Neural cell (in vitro differentiated cells): ENCODE measurements around the gene RRN3. TPM values are rescaled to one million over a fixed set of nuclear protein-coding genes. Genes with fewer than 3 reads are reported as not detected.

ENCODE experiments used
- H2AFZ ChIP-seq: fragments of 200-600, 300-800 bp; sonication (generic), shearing (Covaris generic); 2 replicates; pipeline ENCODE4 v1.6.0; 2014; ENCODE audit warnings: low read depth, mild to moderate bottlenecking, antibody characterized with exemption, low read length, moderate library complexity
- H3F3A ChIP-seq: fragments of 200-600 bp; shearing (Covaris generic); 2 replicates; pipeline ENCODE4 v1.6.1; 2016; ENCODE audit warnings: mild to moderate bottlenecking, moderate library complexity, mixed read lengths, antibody characterized with exemption, low read length; ENCODE audit not compliant: insufficient read depth, poor library complexity, severe bottlenecking
- H3K27ac ChIP-seq: fragments of 200-600, 300-800 bp; sonication (generic), shearing (Covaris generic); 2 replicates; pipeline ENCODE4 v1.5.1; 2014; ENCODE audit warnings: mild to moderate bottlenecking, low read length, moderate library complexity
- H3K27me3 ChIP-seq: fragments of 300-800, 200-600 bp; sonication (generic), shearing (Covaris generic); 2 replicates; pipeline ENCODE4 v1.6.0; 2014; ENCODE audit warnings: mild to moderate bottlenecking, low read depth, low read length, moderate library complexity; ENCODE audit not compliant: insufficient read depth
- H3K36me3 ChIP-seq: fragments of 300-800, 200-600 bp; sonication (generic), shearing (Covaris generic); 2 replicates; pipeline ENCODE4 v1.5.1; 2014; ENCODE audit warnings: mild to moderate bottlenecking, antibody characterized with exemption, low read length, moderate library complexity; ENCODE audit not compliant: insufficient read depth
- H3K4me2 ChIP-seq: fragments of 300-800, 200-600 bp; sonication (generic), shearing (Covaris generic); 2 replicates; pipeline ENCODE4 v1.6.0; 2014; ENCODE audit warnings: mild to moderate bottlenecking, low read length
- H3K4me3 ChIP-seq: fragments of 300-800, 200-600 bp; sonication (generic), shearing (Covaris generic); 2 replicates; pipeline ENCODE4 v1.5.1; 2014; ENCODE audit warnings: mild to moderate bottlenecking, low read length, moderate library complexity
- H3K79me2 ChIP-seq: fragments of 200-600 bp; shearing (Covaris generic); replicated peaks from 2 replicates; pipeline ENCODE4 v1.6.0; 2014; ENCODE audit warnings: mild to moderate bottlenecking, low read length, moderate library complexity; ENCODE audit not compliant: insufficient read depth
- H3K9ac ChIP-seq: fragments of 300-800, 200-600 bp; sonication (generic), shearing (Covaris generic); 2 replicates; pipeline ENCODE4 v1.6.1; 2016; ENCODE audit warnings: mild to moderate bottlenecking, low read length, mixed read lengths
- H3K9me2 ChIP-seq: fragments of 200-600 bp; shearing (Covaris generic); 2 replicates; pipeline ENCODE4 v1.6.1; 2016; ENCODE audit warnings: mild to moderate bottlenecking, low read length, mixed read lengths; ENCODE audit not compliant: insufficient read depth
- H3K9me3 ChIP-seq: fragments of 200-600, 300-800 bp; sonication (generic), shearing (Covaris generic); 2 replicates; pipeline ENCODE4 v1.6.1; 2016; ENCODE audit warnings: mild to moderate bottlenecking, mixed run types, low read length, moderate library complexity, mixed read lengths
- H4K20me1 ChIP-seq: fragments of 200-600 bp; shearing (Covaris generic); 2 replicates; pipeline ENCODE4 v1.6.1; 2016; ENCODE audit warnings: mild to moderate bottlenecking, mixed run types; ENCODE audit not compliant: insufficient read depth
- CTCF ChIP-seq: fragments of 450-650 bp; IDR thresholded peaks from 2 replicates; pipeline ENCODE4 v1.5.1; 2014; ENCODE audit warnings: antibody characterized with exemption, mild to moderate bottlenecking, moderate library complexity; ENCODE audit not compliant: poor library complexity, severe bottlenecking
- EP300 ChIP-seq: fragments of 450-650 bp; conservative IDR thresholded peaks from 2 replicates; pipeline ENCODE4 v1.6.1; 2014; ENCODE audit warnings: antibody characterized with exemption, mild to moderate bottlenecking, moderate library complexity; ENCODE audit not compliant: poor library complexity, severe bottlenecking
- EZH2 ChIP-seq: fragments of 200-600, 300-800 bp; shearing (Covaris generic), sonication (generic); IDR thresholded peaks from 2 replicates; pipeline ENCODE4 v1.6.1; 2014; ENCODE audit warnings: antibody characterized with exemption, low read length, borderline replicate concordance, mild to moderate bottlenecking; ENCODE audit not compliant: insufficient read depth, poor library complexity, severe bottlenecking
- MXI1 ChIP-seq: fragments of 450-650 bp; conservative IDR thresholded peaks from 2 replicates; pipeline ENCODE4 v1.6.1; 2014; ENCODE audit warnings: antibody characterized with exemption, mild to moderate bottlenecking; ENCODE audit not compliant: poor library complexity, severe bottlenecking
- POLR2AphosphoS5 ChIP-seq: IDR thresholded peaks from 2 replicates; pipeline ENCODE4 v1.6.1; 2012
- RAD21 ChIP-seq: fragments of 450-650 bp; conservative IDR thresholded peaks from 2 replicates; pipeline ENCODE4 v1.6.1; 2014; ENCODE audit warnings: antibody characterized with exemption, mild to moderate bottlenecking, moderate library complexity
- REST ChIP-seq: IDR thresholded peaks from 2 replicates; pipeline ENCODE4 v1.6.1; 2012; ENCODE audit warnings: borderline replicate concordance
- SMC3 ChIP-seq: fragments of 450-650 bp; conservative IDR thresholded peaks from 2 replicates; pipeline ENCODE4 v1.6.1; 2014; ENCODE audit warnings: antibody characterized with exemption, mild to moderate bottlenecking, moderate library complexity; ENCODE audit not compliant: poor library complexity
- TAF1 ChIP-seq: IDR thresholded peaks from 2 replicates; pipeline ENCODE4 v1.6.1; 2012; ENCODE audit warnings: low read depth
- polyA plus RNA-seq: library from polyadenylated mRNA; depleted of rRNA; stranded (reverse); fragments of >200 nt; gene quantifications from 2 replicates; pipeline ENCODE4 v1.2.3, GENCODE V29; 2014

RRN3 gene
- polyA plus RNA-seq, 1 donor from 2014 or later: 95.4 TPM

- Histone ChIP-seq H3K4me3 (no peak overlapping the region), H2AFZ (no peak overlapping the region), H3K79me2 (no peaks in the 10 kb centered on the region), H3K4me2 (no peak overlapping the region), H4K20me1 (no peaks in the 10 kb centered on the region), H3K27ac (no peak overlapping the region), H3K9me2 (no peaks in the 10 kb centered on the region), H3K9me3 (no peaks in the 10 kb centered on the region), H3K9ac (no peak overlapping the region), H3K36me3 (peaks cover 14% of the 10 kb centered on the region), H3K27me3 (no peaks in the 10 kb centered on the region), H3F3A (no peaks in the 10 kb centered on the region)
- TF ChIP-seq MXI1 (no peak), EP300 (no peak), TAF1 (no peak), POLR2AphosphoS5 (no peak), EZH2 (no peak), REST (no peak), SMC3 (no peak), RAD21 (no peak), CTCF (no peak)
Observed at GRCh38 chr16:15035163-15035729, 58.8 kb downstream of the RRN3 start.

GRCh38 chr16:15034266-15035162, 59.6 kb downstream of the RRN3 start:
- no peak overlapping the region for H2AFZ ChIP-seq
- H3K79me2 ChIP-seq: no peaks in the 10 kb centered on the region
- H3K9ac ChIP-seq: no peak overlapping the region
- no peak overlapping the region for H3K4me3 ChIP-seq
- TF ChIP-seq MXI1 (no peak), TAF1 (no peak), EP300 (no peak), POLR2AphosphoS5 (no peak), SMC3 (no peak), RAD21 (no peak), CTCF (no peak), EZH2 (no peak), REST (no peak)
- no peaks in the 10 kb centered on the region for H3K9me2 ChIP-seq
- no peaks in the 10 kb centered on the region for H3K9me3 ChIP-seq
- no peaks in the 10 kb centered on the region for H3K27me3 ChIP-seq
- H4K20me1 ChIP-seq: no peaks in the 10 kb centered on the region
- no peak overlapping the region for H3K4me2 ChIP-seq
- H3F3A ChIP-seq: no peaks in the 10 kb centered on the region
- H3K27ac ChIP-seq: no peak overlapping the region
- H3K36me3 ChIP-seq: peaks cover 14% of the 10 kb centered on the region
